D721Med (cell line): Measurements from ENCODE around the gene DTD2.

ENCODE experiments used
- DNase-seq: peaks from one replicate; pipeline ENCODE4 v3.0.0; 2011; ENCODE audit warnings: low spot score; ENCODE audit not compliant: insufficient read length
- FAIRE-seq: peaks from 2 replicates; lab custom pipeline; 2011; peaks lifted over from hg19 to GRCh38; lab: Jason Lieb, UNC
- TF ChIP-seq, protein P1 (sequence below): IDR thresholded peaks from 2 replicates; pipeline ENCODE4 v1.5.1; 2012; ENCODE audit warnings: mild to moderate bottlenecking, control low read depth; ENCODE audit not compliant: insufficient read depth; ENCODE audit errors: missing control alignments

Gene DTD2

DNA sequence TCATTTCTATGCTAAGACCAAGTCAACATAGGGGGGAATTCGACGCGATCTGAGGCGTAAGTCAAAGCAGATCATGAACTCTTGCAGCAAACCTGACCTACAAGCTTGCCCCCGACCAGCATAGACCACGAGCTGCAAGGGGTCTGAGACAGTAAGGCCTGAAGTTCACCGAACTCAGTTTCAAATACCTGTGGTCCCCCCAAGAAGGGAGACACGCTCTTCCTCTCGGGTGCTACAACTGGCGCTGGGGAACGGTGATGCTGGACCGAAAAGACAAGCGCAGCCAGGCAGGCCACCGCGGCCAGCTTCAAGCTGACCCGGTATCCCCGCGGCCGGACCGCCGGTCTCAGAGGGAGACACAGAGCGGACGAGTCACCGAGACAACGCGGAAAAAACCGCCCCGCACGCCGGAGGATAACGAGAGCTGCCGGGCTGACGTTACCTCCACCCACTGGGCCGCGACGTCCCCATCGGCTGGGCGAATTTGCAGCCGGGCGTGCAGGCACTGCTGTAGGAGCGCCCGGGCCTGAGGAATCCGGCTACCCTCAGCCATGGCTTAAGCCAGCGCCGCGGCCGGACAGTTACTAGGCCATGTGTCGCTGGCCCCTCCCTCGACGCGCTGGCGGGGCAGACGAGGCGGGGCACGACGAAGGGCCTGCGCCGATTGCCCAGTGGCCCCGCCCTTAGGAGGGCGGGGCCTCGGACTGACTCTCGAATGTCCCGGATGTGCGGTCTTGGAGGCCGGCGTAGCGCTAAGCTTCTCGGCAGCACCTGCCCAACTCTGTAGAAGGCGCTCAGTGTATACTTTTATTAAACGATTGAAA is at the start of gene DTD2:
Gene DTD2, minus strand, starts transcription at position 666 of the 824 bp plus-strand sequence. Its CDS starts 113 bp downstream, at position 553.
- TF ChIP-seq, protein P1, sequence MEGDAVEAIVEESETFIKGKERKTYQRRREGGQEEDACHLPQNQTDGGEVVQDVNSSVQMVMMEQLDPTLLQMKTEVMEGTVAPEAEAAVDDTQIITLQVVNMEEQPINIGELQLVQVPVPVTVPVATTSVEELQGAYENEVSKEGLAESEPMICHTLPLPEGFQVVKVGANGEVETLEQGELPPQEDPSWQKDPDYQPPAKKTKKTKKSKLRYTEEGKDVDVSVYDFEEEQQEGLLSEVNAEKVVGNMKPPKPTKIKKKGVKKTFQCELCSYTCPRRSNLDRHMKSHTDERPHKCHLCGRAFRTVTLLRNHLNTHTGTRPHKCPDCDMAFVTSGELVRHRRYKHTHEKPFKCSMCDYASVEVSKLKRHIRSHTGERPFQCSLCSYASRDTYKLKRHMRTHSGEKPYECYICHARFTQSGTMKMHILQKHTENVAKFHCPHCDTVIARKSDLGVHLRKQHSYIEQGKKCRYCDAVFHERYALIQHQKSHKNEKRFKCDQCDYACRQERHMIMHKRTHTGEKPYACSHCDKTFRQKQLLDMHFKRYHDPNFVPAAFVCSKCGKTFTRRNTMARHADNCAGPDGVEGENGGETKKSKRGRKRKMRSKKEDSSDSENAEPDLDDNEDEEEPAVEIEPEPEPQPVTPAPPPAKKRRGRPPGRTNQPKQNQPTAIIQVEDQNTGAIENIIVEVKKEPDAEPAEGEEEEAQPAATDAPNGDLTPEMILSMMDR: peak; percentile 8
- DNase-seq: peak; percentile 49
- no peak for FAIRE-seq

DNA sequence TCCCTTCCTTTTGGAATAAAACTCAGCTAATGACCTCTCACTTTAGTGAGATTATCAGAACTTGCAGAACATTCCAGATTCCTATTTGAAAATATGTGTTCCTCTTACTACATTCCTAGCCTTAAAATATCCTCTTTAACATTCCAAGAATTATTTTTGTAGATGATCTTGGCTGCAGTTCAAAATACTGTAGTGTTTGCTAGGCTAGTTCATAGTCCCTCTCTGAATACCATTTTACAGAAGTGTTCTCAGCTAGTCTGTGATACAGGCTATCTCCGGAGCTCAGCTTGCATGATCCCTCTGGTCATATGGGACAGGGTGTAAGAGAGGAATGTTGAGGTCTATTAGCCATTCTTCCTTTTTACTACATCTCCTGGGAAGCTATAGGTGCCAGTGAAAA is 48.1 kb upstream of the DTD2 start:
- FAIRE-seq (no peak), DNase-seq (no peak)
- TF ChIP-seq, protein P1: no peak

DNA sequence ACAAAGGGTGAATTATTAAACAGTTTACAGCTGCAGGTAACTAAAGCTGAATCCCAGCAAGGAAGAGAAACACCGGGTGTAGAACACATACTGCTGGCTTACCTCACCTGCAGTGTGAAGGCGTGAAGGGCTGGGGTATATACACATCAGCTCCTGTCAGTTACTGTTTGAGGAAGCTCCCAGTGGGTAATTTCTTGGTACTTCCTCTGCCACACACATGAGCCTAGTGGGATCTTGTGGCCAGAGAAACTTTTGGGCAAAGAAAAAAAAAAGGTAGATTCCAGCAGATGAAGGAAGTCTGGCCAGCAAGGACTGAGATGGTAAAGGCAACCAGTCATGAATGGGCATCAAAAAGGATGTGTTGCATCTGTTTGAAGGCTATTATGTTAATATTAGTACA is 44.6 kb upstream of the DTD2 start:
- FAIRE-seq (no peak), DNase-seq (no peak)
- TF ChIP-seq, protein P1: no peak

DNA sequence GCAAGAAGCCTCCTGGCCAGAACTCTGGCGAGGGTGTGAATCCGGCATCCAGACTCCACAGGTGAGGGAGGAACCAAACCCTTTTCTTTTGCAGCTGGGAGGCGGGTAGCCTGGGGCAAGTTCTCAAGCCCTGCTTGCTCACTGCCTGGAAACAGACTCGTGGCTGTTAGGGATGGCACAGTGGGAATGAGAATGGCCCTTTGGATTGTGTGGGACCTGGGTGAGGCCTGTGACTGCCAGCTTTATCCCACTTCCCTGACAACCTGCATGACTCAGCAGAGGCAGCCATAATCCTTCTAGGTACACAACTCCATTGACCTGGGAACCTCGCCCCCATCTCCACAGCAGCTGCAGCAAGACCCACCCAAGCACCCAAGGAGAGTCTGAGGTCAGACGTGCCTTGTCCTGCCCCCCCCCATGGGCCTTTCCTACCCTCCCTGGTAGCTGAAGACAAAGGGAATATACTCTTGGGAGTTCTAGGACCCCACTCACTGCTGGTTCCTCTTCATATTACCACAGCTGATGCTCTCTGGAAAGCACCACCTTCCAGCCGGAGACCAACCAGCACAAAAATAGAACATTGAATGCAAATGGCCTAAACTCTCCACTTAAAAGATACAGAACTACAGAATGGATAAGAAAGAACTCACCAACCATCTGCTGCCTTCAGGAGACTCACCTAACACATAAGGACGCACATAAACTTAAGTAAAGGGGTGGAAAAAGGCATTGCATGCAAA is 35.6 kb upstream of the DTD2 start:
- DNase-seq (no peak), FAIRE-seq (no peak)
- TF ChIP-seq, protein P1: no peak

DNA sequence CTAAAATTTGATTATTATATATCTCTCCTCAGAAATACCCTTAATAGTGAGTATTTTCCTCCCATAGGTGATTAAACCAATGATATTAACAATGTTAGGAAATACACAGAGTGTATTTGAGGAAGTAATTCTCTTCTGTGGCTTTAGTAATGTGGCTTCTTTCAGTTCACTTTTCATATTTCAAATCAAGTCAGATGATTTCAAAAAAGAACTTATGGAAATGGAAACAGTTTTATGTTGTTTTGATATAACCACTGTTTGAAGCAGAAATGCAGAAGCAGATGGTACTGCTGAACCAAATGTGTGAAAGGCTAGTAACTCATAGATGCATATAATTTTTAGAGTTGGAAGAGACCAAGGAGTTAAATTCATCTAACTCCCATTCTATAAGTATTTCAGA is 32.4 kb upstream of the DTD2 start:
- FAIRE-seq (no peak), DNase-seq (no peak)
- TF ChIP-seq, protein P1: no peak

DNA sequence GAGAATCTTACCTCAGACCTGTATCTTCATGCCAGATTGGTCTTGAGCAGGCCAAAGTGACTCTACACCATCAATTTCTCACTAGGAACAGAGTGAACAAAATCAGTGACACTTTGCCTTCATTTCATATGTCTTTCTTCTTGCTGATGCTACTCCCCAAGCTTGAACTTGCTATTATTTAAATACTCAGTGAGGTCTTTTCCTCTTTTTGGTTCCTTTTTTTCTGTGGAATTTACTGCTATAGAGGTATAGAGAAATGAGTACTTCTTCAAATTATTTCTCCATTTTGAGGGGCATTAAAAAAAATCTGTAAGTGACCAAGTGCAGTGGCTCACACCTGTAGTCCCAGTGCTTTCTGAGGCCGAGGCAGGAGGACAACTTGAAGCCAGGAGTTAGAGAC is 30.6 kb upstream of the DTD2 start, which contains the start of gene GPR33:
Gene GPR33, minus strand, starts transcription at position 154 of the 400 bp plus-strand sequence. CDS start 4,074 bp downstream, outside the sequence.
- DNase-seq (no peak), FAIRE-seq (no peak)

More for the DNA sequence above, 30.6 kb upstream of the DTD2 start, which contains the start of gene GPR33:
- TF ChIP-seq, protein P1: no peak
